H9 (cell line): ENCODE data around the gene CHRNA3. TPM values are rescaled to one million over a fixed set of nuclear protein-coding genes. Genes with fewer than 3 reads are reported as not detected.

Experiments
- DNase-seq: peaks from one replicate; pipeline ENCODE4 v3.0.0-alpha.2; 2017
- H2AFZ ChIP-seq: one replicate; pipeline ENCODE4 v1.6.1; 2013; ENCODE audit warnings: mild to moderate bottlenecking, low read length, control low read depth, moderate library complexity
- H2AK5ac ChIP-seq: 2 replicates; pipeline ENCODE4 v1.6.1; 2013; ENCODE audit warnings: low read length, control low read depth, mixed read lengths; ENCODE audit not compliant: insufficient read length
- H2BK120ac ChIP-seq: one replicate; pipeline ENCODE4 v1.6.1; 2013; ENCODE audit warnings: low read depth, mild to moderate bottlenecking, low read length, control low read depth, inconsistent platforms; ENCODE audit not compliant: poor library complexity, severe bottlenecking
- H2BK12ac ChIP-seq: 2 replicates; pipeline ENCODE4 v1.6.1; 2013; ENCODE audit warnings: low read length, control low read depth, mixed read lengths, low read depth; ENCODE audit not compliant: insufficient read length
- H2BK15ac ChIP-seq: 2 replicates; pipeline ENCODE4 v1.6.1; 2013; ENCODE audit warnings: low read depth, low read length, control low read depth
- H2BK20ac ChIP-seq: one replicate; pipeline ENCODE4 v1.6.1; 2013; ENCODE audit warnings: low read depth, mild to moderate bottlenecking, low read length, control low read depth, inconsistent platforms; ENCODE audit not compliant: poor library complexity, severe bottlenecking
- H2BK5ac ChIP-seq: 2 replicates; pipeline ENCODE4 v1.6.1; 2013; ENCODE audit warnings: low read length, control low read depth, mixed read lengths; ENCODE audit not compliant: insufficient read length
- H3K14ac ChIP-seq: 2 replicates; pipeline ENCODE4 v1.6.1; 2013; ENCODE audit warnings: low read length, control low read depth; ENCODE audit not compliant: insufficient read depth
- H3K18ac ChIP-seq: 2 replicates; pipeline ENCODE4 v1.6.1; 2013; ENCODE audit warnings: low read depth, mild to moderate bottlenecking, mixed read lengths, low read length, control low read depth; ENCODE audit not compliant: insufficient read length
- H3K23ac ChIP-seq: 2 replicates; pipeline ENCODE4 v1.6.1; 2013; ENCODE audit warnings: low read length, control low read depth, mixed read lengths, low read depth; ENCODE audit not compliant: insufficient read length
- H3K23me2 ChIP-seq: 2 replicates; pipeline ENCODE4 v1.6.1; 2013; ENCODE audit warnings: low read depth, mild to moderate bottlenecking, mixed read lengths, low read length, control low read depth; ENCODE audit not compliant: insufficient read length, poor library complexity, severe bottlenecking
- H3K27ac ChIP-seq: 2 replicates; pipeline ENCODE4 v1.5.1; 2013; ENCODE audit warnings: low read length, control low read depth, mixed read lengths, low read depth; ENCODE audit not compliant: insufficient read length
- H3K27me3 ChIP-seq: 2 replicates; pipeline ENCODE4 v1.6.1; 2013; ENCODE audit warnings: low read length, control low read depth, inconsistent platforms; ENCODE audit not compliant: insufficient read depth
- H3K4ac ChIP-seq: 2 replicates; pipeline ENCODE4 v1.6.1; 2013; ENCODE audit warnings: low read depth, mild to moderate bottlenecking, control low read depth, inconsistent platforms, low read length, moderate library complexity
- H3K4me1 ChIP-seq: 2 replicates; pipeline ENCODE4 v1.6.1; 2013; ENCODE audit warnings: low read length, control low read depth, inconsistent platforms; ENCODE audit not compliant: insufficient read depth
- H3K4me2 ChIP-seq: 2 replicates; pipeline ENCODE4 v1.6.1; 2013; ENCODE audit warnings: low read length, control low read depth, mixed read lengths; ENCODE audit not compliant: insufficient read length, insufficient read depth
- H3K56ac ChIP-seq: 2 replicates; pipeline ENCODE4 v1.6.1; 2013; ENCODE audit warnings: low read depth, mild to moderate bottlenecking, mixed read lengths, low read length, control low read depth; ENCODE audit not compliant: insufficient read length
- H3K79me1 ChIP-seq: 2 replicates; pipeline ENCODE4 v1.6.1; 2013; ENCODE audit warnings: low read depth, mild to moderate bottlenecking, moderate library complexity, low read length, control low read depth, inconsistent platforms; ENCODE audit not compliant: insufficient read depth, poor library complexity, severe bottlenecking
- H3K79me2 ChIP-seq: 2 replicates; pipeline ENCODE4 v1.6.1; 2013; ENCODE audit warnings: low read length, control low read depth, inconsistent platforms; ENCODE audit not compliant: insufficient read depth
- H3K9ac ChIP-seq: 2 replicates; pipeline ENCODE4 v1.6.1; 2013; ENCODE audit warnings: low read length, control low read depth, mixed read lengths; ENCODE audit not compliant: insufficient read length; ENCODE audit errors: extremely low read depth
- H3K9me3 ChIP-seq: one replicate; pipeline ENCODE4 v1.6.1; 2013; ENCODE audit warnings: low read depth, low read length, inconsistent platforms; ENCODE audit not compliant: control insufficient read depth
- H3T11ph ChIP-seq: one replicate; pipeline ENCODE4 v1.6.1; 2013; ENCODE audit warnings: mild to moderate bottlenecking, low read length, control low read depth, inconsistent platforms
- H4K20me1 ChIP-seq: one replicate; pipeline ENCODE4 v1.6.1; 2013; ENCODE audit not compliant: control insufficient read depth, insufficient read length, insufficient read depth
- H4K5ac ChIP-seq: 2 replicates; pipeline ENCODE4 v1.6.1; 2013; ENCODE audit warnings: low read depth, mild to moderate bottlenecking, mixed read lengths, low read length, control low read depth; ENCODE audit not compliant: insufficient read length
- H4K8ac ChIP-seq: replicated peaks from 2 replicates; pipeline ENCODE4 v1.6.1; 2013; ENCODE audit warnings: low read length, control low read depth, mixed read lengths, low read depth; ENCODE audit not compliant: insufficient read length
- H4K91ac ChIP-seq: 2 replicates; pipeline ENCODE4 v1.6.1; 2013; ENCODE audit warnings: low read depth, mild to moderate bottlenecking, moderate library complexity, mixed read lengths, low read length, control low read depth; ENCODE audit not compliant: insufficient read length
- H3K27ac Mint-ChIP-seq, 3 experiments: 2 replicates in 2 of 3; 3 replicates in 1 of 3; pipeline ENCODE4 v1.8.0; 2020 to 2021; ENCODE audit warnings: mixed read lengths in 3 of 3, mild to moderate bottlenecking in 1 of 3, moderate library complexity in 1 of 3
- H3K27me3 Mint-ChIP-seq: 2 replicates; pipeline ENCODE4 v1.8.0; 2021; ENCODE audit warnings: low read depth, mild to moderate bottlenecking, moderate library complexity, mixed read lengths
- H3K36me3 Mint-ChIP-seq, 3 experiments: 2 replicates in 2 of 3; 3 replicates in 1 of 3; pipeline ENCODE4 v1.8.0; 2020 to 2021; ENCODE audit warnings: low read depth in 3 of 3, mixed read lengths in 3 of 3; ENCODE audit not compliant: insufficient read depth in 1 of 3
- H3K4me1 Mint-ChIP-seq, 2 experiments: 2 replicates each; pipeline ENCODE4 v1.8.0; 2020; ENCODE audit warnings: mixed read lengths in 2 of 2
- H3K4me3 Mint-ChIP-seq, 2 experiments: 2 replicates in 1 of 2; 3 replicates in 1 of 2; pipeline ENCODE4 v1.8.0; 2020 to 2021; ENCODE audit warnings: mild to moderate bottlenecking in 2 of 2, mixed read lengths in 2 of 2, moderate library complexity in 1 of 2
- H3K9me3 Mint-ChIP-seq, 2 experiments: 2 replicates in 1 of 2; 3 replicates in 1 of 2; pipeline ENCODE4 v1.8.0; 2020; ENCODE audit warnings: mild to moderate bottlenecking in 2 of 2, mixed read lengths in 2 of 2, moderate library complexity in 1 of 2
- WGBS: extraction: QIAGEN DNeasy Blood & Tissue Kit; methylation state at CpG from one replicate; pipeline ENCODE4 v1.1.7; 2013; ENCODE audit warnings: missing lambda C conversion rate, low lambda C conversion rate, mixed read lengths; ENCODE audit not compliant: insufficient read length; ENCODE audit errors: extremely low coverage; 5-methylcytosine and 5-hydroxymethylcytosine counted together
- total RNA-seq: library from RNA; stranded (reverse); gene quantifications from 2 replicates; pipeline ENCODE4 v1.2.1, GENCODE V29; 2021
- TF ChIP-seq, protein P1 (sequence below): fragments of 200-600 bp; sonication (generic); conservative IDR thresholded peaks from 3 replicates; pipeline ENCODE4 v1.8.0; 2021; ENCODE audit warnings: antibody characterized with exemption, mild to moderate bottlenecking

Gene CHRNA3
- total RNA-seq, 1 experiment from 2014 or later = 0.81 TPM

- Histone ChIP-seq H3T11ph (no peak overlapping the region), H3K27ac (no peak overlapping the region), H2AFZ (no peak overlapping the region), H3K79me2 (no peaks in the 10 kb centered on the region), H2BK5ac (no peak overlapping the region), H2BK12ac (no peak overlapping the region), H3K4me1 (no peaks in the 10 kb centered on the region), H3K9me3 (no peaks in the 10 kb centered on the region), H3K79me1 (no peaks in the 10 kb centered on the region), H2AK5ac (no peak overlapping the region), H3K27me3 (no peaks in the 10 kb centered on the region), H3K9ac (no peak overlapping the region), H3K56ac (no peak overlapping the region), H3K4ac (no peak overlapping the region), H2BK120ac (no peak overlapping the region), H2BK20ac (no peak overlapping the region), H4K91ac (no peak overlapping the region), H2BK15ac (no peak overlapping the region), H3K18ac (no peak overlapping the region), H3K4me2 (no peak overlapping the region), H4K8ac (no peak overlapping the region), H3K14ac (no peak overlapping the region), H4K20me1 (no peaks in the 10 kb centered on the region), H3K23ac (no peak overlapping the region), H3K23me2 (no peaks in the 10 kb centered on the region), H4K5ac (no peak overlapping the region)
- H3K4me3 Mint-ChIP-seq = no peak overlapping the region
- peaks cover 16 to 40% (median 17%) of the 10 kb centered on the region in 3 experiments for H3K36me3 Mint-ChIP-seq
- H3K27me3 Mint-ChIP-seq = peaks cover 33% of the 10 kb centered on the region
- H3K4me1 Mint-ChIP-seq = peaks cover 0 to 4% of the 10 kb centered on the region in 2 experiments; a peak in 2 of 4 replicates
- no CpG with 5 or more reads among the region's 5 CpGs for WGBS
- TF ChIP-seq, protein P1, sequence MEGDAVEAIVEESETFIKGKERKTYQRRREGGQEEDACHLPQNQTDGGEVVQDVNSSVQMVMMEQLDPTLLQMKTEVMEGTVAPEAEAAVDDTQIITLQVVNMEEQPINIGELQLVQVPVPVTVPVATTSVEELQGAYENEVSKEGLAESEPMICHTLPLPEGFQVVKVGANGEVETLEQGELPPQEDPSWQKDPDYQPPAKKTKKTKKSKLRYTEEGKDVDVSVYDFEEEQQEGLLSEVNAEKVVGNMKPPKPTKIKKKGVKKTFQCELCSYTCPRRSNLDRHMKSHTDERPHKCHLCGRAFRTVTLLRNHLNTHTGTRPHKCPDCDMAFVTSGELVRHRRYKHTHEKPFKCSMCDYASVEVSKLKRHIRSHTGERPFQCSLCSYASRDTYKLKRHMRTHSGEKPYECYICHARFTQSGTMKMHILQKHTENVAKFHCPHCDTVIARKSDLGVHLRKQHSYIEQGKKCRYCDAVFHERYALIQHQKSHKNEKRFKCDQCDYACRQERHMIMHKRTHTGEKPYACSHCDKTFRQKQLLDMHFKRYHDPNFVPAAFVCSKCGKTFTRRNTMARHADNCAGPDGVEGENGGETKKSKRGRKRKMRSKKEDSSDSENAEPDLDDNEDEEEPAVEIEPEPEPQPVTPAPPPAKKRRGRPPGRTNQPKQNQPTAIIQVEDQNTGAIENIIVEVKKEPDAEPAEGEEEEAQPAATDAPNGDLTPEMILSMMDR = no peak
- H3K9me3 Mint-ChIP-seq = peaks cover 36 to 55% of the 10 kb centered on the region in 2 experiments
- DNase-seq = no peak
- H3K27ac Mint-ChIP-seq = no peak overlapping the region
Observed at GRCh38 chr15:78605201-78605600, 15.6 kb downstream of the CHRNA3 start.
